Measurements from ENCODE around the gene ERBB2. TPM values are rescaled to one million over a fixed set of nuclear protein-coding genes. Genes with fewer than 3 reads are reported as not detected.

The ERBB2 gene
- polyA plus RNA-seq, 3 donors: 0.17 to 0.73 TPM; not detected in 1

DNA sequence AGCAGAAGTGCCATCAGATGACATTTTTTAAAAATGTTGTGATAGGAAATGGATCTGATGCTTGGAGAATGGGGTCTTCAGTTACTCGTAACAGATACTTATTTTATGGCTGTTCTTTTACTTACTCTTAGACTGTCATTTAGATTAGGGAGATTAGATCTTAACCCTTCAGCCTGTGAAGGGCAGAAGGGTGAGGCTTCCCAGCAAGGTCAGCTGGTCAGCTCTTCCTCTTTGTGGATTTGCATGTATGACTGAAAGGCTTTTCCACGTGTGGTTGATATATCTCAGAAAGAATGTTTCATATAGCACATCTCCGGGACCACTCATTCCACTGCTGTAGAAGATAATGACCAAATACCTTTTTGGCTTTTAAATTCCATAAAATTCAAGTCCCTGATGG, 65.3 kb downstream of the ERBB2 start:
- H3K4me2 ChIP-seq (replicated peaks; ENCODE audit: extremely low read depth, low read length, poor library complexity, severe bottlenecking): no peak overlapping the region
- DNase-seq: no peak
- intact Hi-C loops (cut with micrococcal nuclease): no loop called here
- H4K20me1 ChIP-seq (ENCODE audit: insufficient read depth, low read length): no peaks in the 10 kb centered on the region
- TF ChIP-seq, protein P1, sequence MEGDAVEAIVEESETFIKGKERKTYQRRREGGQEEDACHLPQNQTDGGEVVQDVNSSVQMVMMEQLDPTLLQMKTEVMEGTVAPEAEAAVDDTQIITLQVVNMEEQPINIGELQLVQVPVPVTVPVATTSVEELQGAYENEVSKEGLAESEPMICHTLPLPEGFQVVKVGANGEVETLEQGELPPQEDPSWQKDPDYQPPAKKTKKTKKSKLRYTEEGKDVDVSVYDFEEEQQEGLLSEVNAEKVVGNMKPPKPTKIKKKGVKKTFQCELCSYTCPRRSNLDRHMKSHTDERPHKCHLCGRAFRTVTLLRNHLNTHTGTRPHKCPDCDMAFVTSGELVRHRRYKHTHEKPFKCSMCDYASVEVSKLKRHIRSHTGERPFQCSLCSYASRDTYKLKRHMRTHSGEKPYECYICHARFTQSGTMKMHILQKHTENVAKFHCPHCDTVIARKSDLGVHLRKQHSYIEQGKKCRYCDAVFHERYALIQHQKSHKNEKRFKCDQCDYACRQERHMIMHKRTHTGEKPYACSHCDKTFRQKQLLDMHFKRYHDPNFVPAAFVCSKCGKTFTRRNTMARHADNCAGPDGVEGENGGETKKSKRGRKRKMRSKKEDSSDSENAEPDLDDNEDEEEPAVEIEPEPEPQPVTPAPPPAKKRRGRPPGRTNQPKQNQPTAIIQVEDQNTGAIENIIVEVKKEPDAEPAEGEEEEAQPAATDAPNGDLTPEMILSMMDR (IDR thresholded peaks at IDR 0.05): no peak
- no peaks in the 10 kb centered on the region for H3K9me3 ChIP-seq (replicated peaks in 1 of 2; ENCODE audit: control insufficient read depth in 1 of 2, insufficient read depth in 1 of 2, low read length in 2 of 2)
- Mint-ChIP-seq H3K36me3 (no peaks in the 10 kb centered on the region), H3K4me3 (no peak overlapping the region), H3K27me3 (ENCODE audit: low read depth in 3 of 3) (peaks cover 22 to 43% (median 26%) of the 10 kb centered on the region in 3 donors), H3K27ac (peak overlapping the region in 1 of 7 donors; percentile 42), H3K4me1 (peaks cover 2% of the 10 kb centered on the region), H3K9me3 (no peaks in the 10 kb centered on the region)
- H3K36me3 ChIP-seq (replicated peaks in 1 of 2; ENCODE audit: control insufficient read depth in 1 of 2, insufficient read depth in 2 of 2, low read length in 2 of 2): no peaks in the 10 kb centered on the region
- H3K4me1 ChIP-seq (ENCODE audit: control insufficient read depth in 1 of 2, insufficient read depth in 2 of 2, low read length in 2 of 2): no peaks in the 10 kb centered on the region
- H3K9ac ChIP-seq (ENCODE audit: insufficient read depth, low read length, poor library complexity, severe bottlenecking): no peak overlapping the region
- no CpG with 5 or more reads among the region's 3 CpGs for WGBS (ENCODE audit: insufficient coverage)
- H3K4me3 ChIP-seq (replicated peaks in 1 of 3; ENCODE audit: low read depth in 2 of 3, low read length in 3 of 3): no peak overlapping the region
- H3K27me3 ChIP-seq (ENCODE audit: control insufficient read depth in 2 of 2, insufficient read depth in 2 of 2, low read length in 2 of 2): peaks cover 2 to 21% of the 10 kb centered on the region in 2 donors
- no peaks in the 10 kb centered on the region for H3K79me2 ChIP-seq (ENCODE audit: insufficient read depth, low read length)
- no peak overlapping the region for H2AFZ ChIP-seq (ENCODE audit: insufficient read depth, low read depth, low read length, poor library complexity, severe bottlenecking)
- no peak overlapping the region for H3K27ac ChIP-seq (ENCODE audit: low read depth in 1 of 2, low read length in 2 of 2)

DNA sequence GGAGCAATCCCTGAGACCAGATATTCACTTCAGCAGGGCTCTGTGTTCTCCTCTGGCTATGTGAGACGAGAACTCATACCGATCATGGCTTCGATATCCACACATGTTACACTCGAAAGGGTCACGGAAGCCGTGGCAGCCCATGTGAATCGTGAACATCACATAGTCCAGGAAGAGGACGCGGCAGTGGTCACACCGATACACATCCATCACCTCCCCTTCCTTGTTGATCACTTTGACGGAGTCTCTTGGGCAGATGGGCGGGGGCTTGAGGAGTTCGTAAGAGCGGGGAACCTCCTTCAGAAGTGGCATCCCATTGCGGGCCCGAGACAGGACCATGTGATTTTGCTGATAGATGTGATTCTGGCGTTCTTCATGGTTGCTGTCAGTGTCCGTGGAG, 65.9 kb downstream of the ERBB2 start:
- no peaks in the 10 kb centered on the region for H3K79me2 ChIP-seq (ENCODE audit: insufficient read depth, low read length)
- H3K27ac ChIP-seq (ENCODE audit: low read depth in 1 of 2, low read length in 2 of 2): no peak overlapping the region
- peak overlapping the region in 1 of 2 donors; percentile 12 for H3K4me3 Mint-ChIP-seq
- H3K27me3 ChIP-seq (ENCODE audit: control insufficient read depth in 2 of 2, insufficient read depth in 2 of 2, low read length in 2 of 2): peaks cover 5 to 20% of the 10 kb centered on the region in 2 donors
- H3K9me3 Mint-ChIP-seq: no peaks in the 10 kb centered on the region
- no peak overlapping the region for H3K4me3 ChIP-seq (replicated peaks in 1 of 3; ENCODE audit: low read depth in 2 of 3, low read length in 3 of 3)
- intact Hi-C loops (cut with micrococcal nuclease): no loop called here
- DNase-seq: no peak
- H2AFZ ChIP-seq (ENCODE audit: insufficient read depth, low read depth, low read length, poor library complexity, severe bottlenecking): no peak overlapping the region
- no peaks in the 10 kb centered on the region for H3K36me3 ChIP-seq (replicated peaks in 1 of 2; ENCODE audit: control insufficient read depth in 1 of 2, insufficient read depth in 2 of 2, low read length in 2 of 2)
- no peaks in the 10 kb centered on the region for H3K9me3 ChIP-seq (replicated peaks in 1 of 2; ENCODE audit: control insufficient read depth in 1 of 2, insufficient read depth in 1 of 2, low read length in 2 of 2)
- no peaks in the 10 kb centered on the region for H3K4me1 ChIP-seq (ENCODE audit: control insufficient read depth in 1 of 2, insufficient read depth in 2 of 2, low read length in 2 of 2)
- H4K20me1 ChIP-seq (ENCODE audit: insufficient read depth, low read length): no peaks in the 10 kb centered on the region
- no peaks in the 10 kb centered on the region for H3K36me3 Mint-ChIP-seq
- 96% methylated on average over 17 of the region's 18 CpGs for WGBS (ENCODE audit: insufficient coverage)
- no peak overlapping the region for H3K9ac ChIP-seq (ENCODE audit: insufficient read depth, low read length, poor library complexity, severe bottlenecking)
- H3K27ac Mint-ChIP-seq: peak overlapping the region in 1 of 7 donors; percentile 5
- TF ChIP-seq, protein P1 (IDR thresholded peaks at IDR 0.05): no peak
- peaks cover 2% of the 10 kb centered on the region for H3K4me1 Mint-ChIP-seq
- H3K4me2 ChIP-seq (replicated peaks; ENCODE audit: extremely low read depth, low read length, poor library complexity, severe bottlenecking): no peak overlapping the region
- H3K27me3 Mint-ChIP-seq (ENCODE audit: low read depth in 3 of 3): peaks cover 19 to 42% (median 24%) of the 10 kb centered on the region in 3 donors

Measured in CD14-positive monocyte (primary cell).